ENCODE results near the gene GPBP1.
"Not testable (repeated sequence)": the region's sequence is repeated elsewhere in the genome, so short reads cannot be mapped to it uniquely, and the experiment has no call there.

GRCh38 chr5:57170116-57170515 lies 3.7 kb upstream of the GPBP1 start:
- not testable (repeated sequence) for TF ChIP-seq CTCF (IDR thresholded peaks at IDR 0.05); ZFX (IDR thresholded peaks at IDR 0.05; ENCODE audit: borderline replicate concordance)
